ENCODE data around the gene SMC1A.

GRCh38 chrX:53429755-53430154 is 7.3 kb upstream of the SMC1A start:
- TF ChIP-seq CTCF (IDR thresholded peaks at IDR 0.05) (no peak), POLR2A (IDR thresholded peaks at IDR 0.05) (no peak), POLR2AphosphoS5 (IDR thresholded peaks at IDR 0.05) (no peak)

Measured in breast epithelium (tissue), 3 donors.